HG03095 (cell line): ENCODE data around the gene BCDIN3D.

ENCODE experiments used
- ATAC-seq: cut with Tn5 transposase; IDR thresholded peaks from one replicate; pipeline ENCODE4 v1.9.1; 2021; ENCODE audit warnings: moderate library complexity; ENCODE audit not compliant: unreplicated experiment

BCDIN3D gene

DNA sequence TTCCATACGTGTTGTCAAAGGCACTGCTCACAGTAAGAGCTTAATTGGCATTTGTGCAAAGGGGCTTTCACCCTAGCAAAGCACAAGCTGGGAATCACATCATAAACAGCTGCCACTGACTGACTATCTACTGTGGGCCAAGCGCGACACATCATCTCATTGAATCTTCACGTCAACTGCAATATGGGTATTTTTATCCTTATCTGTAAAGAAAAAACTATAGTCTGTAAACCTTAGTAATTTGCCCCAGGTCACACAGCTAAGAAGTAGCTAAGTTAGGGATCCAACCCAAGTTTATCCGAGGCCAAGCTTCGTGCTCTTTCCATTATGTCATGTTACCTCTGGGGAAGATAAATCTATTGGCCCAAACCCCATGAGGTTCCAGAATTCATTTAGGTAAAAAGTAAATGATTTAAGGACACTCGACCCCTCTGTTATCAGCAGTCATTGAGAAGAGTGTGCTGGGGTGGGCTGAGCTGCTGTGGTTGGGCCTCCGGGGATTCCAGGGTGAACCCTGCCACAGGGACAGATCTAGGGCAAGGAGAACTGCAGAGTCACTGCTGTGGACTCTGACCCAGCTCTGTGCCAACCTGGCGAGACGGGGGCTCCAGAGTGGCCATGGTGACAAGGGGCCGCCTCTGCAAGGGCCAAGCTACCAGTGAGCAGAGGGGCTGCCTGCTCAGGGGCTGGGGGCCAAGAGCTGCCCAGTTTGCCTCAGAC lies 42.3 kb downstream of the BCDIN3D start:
- ATAC-seq = no peak

DNA sequence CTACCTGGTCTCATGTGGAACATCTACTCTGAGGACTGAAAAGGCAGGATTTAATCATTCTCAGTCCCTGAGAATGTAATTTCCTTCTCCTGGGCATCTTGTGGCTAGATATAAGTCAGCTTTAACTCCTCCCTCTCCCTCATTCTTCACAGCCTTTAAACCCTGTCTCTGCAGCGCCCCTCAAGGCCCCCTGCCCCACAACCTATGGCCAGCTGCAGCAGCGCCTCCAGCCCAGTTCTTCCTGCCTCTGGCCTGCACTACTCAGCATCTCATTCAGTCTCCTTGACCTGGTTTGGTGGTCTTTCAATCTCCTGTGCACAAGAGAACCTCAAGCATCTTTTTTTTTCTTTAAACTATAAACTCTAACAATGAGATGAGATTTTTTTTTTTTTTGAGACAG lies 44.0 kb downstream of the BCDIN3D start:
- no peak for ATAC-seq

DNA sequence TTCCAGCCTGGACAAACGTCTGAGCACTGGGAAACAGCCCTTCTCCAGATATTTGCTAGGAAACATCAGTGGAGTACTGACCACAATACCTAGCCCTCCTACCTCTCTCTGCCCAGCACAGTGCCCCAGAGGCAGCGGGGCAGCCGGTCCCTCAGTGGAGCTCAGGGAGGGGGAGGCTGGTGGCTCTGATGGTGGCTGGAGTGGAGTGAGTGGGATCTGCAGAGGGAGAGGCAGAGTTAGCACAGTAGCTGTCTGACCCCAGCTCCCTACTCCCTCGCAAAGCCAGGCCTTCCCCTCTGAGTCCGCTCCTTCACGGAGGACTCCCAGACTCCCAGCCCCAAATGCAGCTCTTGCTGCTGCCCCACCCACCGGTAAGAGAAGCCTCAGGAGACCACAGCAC lies 44.7 kb downstream of the BCDIN3D start:
- no peak for ATAC-seq

DNA sequence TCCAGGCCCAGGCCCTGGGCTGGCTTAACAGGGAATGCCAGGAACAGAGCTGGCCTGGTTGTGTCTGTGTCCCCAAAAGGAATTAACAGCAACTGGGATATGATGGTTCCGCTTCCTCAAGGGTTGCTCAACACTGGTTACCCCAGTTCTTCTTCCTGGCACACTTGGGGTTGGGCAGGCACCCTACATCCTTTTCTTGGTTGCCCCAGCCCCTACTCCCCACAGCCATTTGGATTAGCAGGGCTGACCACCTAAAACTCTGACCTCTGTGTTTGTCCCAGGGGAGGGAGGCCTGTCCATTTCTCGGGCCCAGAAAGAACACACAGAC lies 45.5 kb downstream of the BCDIN3D start:
- no peak for ATAC-seq

DNA sequence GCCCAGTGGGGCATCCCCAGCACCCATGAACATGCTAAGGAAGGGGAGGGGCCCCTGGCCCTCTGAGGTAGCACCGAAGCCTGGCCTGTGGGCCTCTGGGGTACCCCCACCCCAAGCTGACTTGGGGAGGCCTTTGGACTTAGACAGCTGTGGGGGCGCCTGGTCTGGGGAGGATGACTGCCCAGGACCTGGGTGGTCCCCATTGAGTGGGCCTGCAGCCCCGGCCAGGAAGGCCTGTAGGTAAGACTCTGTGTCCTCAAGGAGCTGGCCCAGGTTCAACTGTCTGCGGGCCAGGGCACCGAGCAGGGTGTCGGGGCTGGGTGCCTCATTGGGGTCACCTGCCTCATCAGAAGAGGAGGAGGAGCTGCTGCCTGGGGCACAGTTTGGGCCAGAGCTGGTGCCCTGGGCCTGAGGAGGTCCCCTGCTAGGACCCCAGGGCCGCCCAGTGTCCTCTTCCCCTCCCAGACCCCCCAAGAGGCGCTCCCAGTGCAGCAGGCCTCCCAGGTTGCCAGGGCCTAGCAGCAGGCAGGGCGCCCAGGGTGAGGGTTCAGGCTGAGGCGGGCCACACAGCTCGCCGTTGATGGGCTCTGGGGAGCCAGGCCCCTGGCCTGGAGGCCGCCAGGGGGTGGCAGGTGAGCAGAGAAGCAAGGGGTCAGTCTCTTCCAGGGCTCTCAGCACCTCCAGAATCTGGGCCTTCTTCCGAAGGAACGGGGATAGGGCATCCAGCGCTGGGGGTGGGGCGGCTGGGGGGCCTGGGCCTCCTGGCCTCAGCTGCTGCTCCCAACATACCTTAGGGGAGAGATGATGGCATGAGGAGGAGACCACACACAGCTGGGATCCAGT lies 46.1 kb downstream of the BCDIN3D start:
- no peak for ATAC-seq

DNA sequence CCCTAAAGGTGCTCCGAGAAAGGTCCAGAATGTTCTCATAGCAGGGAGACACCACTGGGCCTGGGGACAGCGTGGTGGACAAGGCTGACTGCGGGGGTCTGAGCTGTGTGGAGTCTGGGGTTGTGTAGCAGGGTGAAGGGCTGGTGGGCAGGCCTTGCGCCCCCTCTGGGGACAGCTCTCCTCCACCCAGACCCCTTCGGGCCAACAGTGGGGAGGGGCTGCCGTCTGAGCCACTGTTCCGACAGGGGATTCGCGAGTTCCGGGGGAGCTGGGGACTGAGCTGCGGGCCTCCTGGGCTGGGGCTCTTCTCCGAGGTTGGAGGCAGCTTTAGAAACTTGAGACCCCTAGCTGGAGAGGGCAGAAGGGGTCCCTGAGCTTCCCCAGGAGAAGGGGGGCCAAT lies 46.8 kb downstream of the BCDIN3D start:
- ATAC-seq = no peak

DNA sequence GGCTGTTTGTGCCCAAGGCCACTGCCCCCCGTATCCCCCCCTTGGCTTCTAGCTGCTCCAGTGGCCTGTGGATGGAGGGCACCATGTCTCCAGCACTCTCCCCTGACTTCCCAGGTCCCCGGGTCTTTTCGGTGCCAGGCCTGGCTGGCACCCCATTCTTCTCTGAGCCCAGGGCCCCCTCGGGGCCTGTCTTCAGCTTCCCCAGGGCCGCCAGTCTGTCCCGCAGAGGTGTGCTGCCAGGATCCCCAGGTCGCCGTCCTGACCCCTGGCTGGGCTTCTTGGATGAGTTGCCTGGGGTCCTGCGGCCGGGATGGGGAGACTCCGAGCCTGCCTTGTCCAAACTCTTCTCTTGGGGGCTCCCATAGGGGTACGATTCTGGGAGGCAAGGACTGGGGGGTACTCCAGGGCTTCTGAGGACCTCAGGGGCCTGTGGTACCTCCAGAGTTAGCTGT lies 47.2 kb downstream of the BCDIN3D start:
- ATAC-seq = no peak

DNA sequence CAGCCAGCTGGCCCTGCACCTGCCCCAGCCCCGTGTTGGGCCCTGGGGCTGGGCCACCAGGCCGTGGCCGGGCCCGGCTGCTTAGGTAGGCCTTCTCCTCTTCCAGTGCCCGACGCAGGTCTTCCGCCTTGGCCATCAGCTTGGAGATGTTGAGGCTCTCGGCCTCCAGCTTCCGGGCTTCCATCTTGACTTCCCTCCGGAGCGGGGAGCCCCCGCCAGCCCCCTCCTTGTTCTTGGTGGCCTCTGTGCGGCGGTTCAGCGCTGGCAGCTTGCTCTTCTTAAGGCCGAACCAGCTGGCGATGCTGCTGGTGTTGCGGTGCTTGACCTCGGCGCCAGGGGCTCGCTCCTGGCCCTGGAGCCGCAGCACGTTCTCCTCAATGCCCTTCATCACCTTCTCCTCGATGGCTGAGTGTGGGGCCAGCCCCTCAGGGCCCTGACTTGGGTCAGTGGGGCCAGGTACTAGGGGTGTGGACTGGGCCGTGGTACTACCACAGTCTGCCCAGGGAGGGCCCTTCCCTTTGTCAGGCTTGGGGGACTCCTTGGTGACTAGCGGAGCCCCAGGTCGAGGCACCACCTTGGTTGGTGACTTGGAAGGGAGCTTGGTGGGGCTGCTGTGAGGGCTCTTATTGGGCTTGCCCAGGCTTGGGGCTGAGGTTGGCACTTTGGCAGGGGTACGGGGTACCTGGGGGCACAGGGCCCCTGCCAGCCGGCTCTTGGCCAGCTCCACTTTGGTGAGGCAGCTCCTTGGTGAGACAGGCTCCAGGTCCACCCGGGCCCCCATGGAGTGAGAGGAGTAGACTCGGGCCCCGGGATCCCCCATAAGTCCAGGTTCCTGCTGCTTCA lies 47.9 kb downstream of the BCDIN3D start:
- ATAC-seq = no peak

DNA sequence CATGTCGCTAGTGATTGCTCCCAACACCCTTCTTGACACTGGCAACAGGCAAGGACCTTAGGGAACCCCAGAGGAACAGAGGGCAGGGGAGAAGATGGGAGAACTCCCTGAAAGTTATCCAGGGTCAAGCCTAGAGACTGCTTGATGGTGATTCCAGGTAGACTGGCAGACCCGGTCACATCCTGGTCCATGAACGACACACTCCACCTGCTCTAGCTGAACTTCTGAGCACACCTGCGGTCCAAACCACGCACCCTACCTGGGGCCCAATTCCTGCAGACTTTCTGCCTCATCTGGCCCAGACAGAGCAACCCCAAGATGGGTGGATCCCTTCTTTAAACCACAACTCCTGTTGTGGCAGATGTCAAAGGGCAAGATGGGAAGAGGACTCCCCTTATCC lies 48.9 kb downstream of the BCDIN3D start:
- ATAC-seq = no peak

DNA sequence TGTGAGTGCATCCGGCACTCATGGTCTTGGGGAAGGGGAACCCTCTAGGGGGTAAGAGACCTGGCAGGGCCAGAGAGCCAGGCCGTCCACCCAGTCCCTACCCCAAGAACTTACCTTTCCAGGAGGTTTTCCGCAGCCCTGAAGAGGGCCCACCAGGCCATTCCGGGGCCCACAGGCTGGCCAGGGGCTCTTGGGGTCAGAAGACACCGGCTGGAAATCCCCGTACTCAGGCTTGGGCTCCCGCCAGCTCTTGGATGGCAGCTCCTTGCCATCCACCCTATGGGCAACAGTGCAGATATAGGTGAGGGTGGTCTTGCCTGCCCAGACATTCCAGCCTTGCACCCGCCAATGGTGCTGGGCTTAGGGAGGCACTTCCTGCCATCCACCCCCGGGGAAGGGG lies 49.3 kb downstream of the BCDIN3D start:
- no peak for ATAC-seq

DNA sequence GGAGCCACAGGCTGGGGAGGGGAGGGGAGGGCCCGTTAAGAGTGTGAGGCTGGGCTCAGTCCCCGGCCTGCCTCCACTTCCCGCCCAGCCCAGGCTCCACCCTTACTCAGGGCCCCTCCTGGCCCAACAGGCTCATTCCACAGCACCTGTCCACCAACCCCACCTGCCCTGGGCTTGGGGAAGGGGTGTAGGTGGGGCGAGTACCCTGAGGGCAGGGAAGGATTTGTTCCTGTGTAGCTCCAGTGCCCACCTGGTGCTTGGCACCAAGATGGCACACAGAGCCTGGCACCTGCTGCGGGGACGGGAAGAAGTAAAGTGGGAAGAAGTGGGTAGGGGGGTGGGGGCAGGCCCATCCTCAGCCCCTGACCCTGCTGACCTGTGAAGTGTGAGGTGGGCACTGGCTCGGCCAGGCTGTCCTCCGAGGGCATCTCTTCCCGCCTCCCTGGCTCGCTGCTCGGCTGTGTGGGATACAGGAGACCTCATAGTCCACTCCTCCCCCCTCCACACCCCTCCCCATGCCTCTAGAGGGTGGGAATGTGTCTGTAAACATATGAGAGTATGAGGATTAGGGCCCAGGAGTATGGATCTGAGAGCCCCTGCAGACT lies 49.8 kb downstream of the BCDIN3D start:
- no peak for ATAC-seq

DNA sequence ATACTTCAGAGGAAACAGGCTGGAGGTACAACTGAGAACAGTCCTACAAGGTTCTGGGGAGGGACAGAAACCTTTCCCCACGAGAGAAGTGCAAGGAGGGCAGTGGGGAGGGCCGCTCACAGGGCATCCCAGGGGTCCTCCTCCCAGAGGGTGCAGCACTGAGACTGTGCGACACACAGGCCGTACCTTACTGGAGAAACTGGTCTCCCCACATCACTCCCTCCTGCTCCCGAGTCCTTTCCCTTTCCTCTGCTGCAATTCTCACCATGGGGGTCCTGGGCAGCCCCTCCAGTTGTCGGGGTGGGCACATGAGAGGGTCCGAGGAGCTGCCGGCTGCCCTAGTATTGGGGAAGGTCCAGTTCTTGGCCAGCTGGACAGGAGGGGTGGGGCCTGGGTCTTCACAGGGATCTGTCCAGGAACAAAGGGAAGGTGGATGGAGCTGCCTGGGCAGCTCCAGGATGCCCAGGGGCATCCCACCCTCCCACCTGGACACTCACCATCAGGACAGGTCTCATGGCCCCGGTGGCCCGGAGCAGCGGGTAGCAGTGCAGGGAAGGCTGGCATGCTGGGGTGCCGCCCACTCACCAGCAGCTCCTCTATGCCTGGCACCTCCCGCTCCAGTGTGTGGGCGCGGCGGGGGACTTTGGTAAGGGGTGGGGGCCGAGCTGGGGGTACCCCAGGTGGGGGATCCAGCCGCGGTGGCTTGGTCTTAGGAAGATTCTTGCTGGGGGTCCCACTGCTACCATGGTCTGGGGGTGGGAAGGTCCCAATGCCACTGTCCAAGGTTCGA lies 50.5 kb downstream of the BCDIN3D start:
- no peak for ATAC-seq

DNA sequence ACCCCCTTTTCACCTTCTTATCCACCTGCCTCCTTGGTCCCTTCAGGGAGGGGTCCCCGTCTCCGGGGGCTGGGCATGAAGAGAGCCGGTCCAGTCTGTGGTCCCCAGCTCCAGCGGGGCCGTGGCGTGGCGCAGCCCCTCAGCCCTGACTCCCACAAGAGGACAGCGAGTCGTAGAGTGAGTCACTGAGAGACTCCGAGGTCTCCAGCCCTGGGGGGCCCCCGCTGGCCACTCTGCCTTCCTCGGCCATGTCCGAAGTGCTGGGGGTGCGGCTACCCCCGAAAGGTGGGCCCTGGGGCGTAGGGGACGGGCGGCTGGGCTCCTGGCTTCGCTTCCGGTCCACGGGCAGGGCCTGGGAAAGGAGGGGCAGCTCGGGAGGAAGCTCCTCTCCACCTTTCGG lies 51.2 kb downstream of the BCDIN3D start:
- no peak for ATAC-seq

DNA sequence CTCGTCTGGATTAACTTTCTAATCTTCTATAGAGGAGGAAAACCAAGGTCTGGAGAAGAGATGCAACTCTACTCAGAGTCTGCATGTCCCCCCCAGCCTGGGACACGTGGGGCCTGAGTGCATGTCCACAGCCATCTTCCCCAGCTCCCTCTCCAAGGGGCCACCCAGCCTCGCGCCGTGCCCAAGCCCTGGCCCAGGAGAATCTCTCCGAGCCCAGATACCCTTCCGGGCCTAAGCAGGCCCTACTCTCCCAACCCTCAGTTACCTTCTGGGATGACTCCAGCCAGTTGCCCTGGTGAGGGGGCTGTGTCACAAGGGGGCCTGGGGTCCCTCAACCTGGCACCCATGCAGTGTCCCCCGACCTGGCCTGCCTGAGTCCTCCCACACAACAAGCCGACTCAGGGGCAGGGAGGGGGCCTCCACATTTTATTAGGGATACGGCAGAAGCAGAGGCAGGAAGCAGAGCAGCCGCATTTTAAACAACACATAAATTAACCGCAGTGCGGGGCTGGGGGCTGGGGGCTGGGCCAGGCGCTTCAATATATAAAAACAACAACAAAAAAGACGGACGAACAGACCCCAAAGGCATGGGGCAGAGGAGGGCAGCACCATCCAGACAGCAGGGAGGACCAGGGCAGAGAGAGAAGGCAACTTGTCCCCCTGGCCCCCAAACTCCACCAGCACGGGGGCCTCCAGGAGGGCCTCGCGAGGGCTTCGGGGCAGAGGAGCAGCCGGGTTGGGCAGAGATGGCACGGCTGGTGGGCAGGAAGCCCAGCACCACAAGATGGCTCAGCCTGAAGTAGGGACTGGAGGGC lies 52.0 kb downstream of the BCDIN3D start:
- no peak for ATAC-seq

DNA sequence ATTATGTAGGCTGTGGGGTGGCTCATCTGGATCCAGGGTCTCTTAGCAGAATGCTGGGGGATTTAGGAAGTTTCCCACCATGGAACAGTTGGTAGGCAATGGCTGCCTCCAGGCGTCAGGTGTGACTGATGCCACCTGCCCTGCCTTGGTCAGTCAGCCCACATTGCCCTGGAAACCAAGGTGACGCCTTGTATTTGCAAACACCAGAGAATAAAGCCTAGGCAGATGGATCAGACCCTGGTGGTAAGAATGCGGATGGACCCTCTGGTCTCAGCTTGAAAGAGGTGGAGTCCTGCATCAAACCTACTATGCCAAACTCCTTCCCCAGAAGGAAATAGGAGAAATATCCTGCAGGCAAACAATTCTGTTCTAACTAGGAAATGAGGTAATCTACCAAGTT lies 52.9 kb downstream of the BCDIN3D start:
- ATAC-seq = no peak

DNA sequence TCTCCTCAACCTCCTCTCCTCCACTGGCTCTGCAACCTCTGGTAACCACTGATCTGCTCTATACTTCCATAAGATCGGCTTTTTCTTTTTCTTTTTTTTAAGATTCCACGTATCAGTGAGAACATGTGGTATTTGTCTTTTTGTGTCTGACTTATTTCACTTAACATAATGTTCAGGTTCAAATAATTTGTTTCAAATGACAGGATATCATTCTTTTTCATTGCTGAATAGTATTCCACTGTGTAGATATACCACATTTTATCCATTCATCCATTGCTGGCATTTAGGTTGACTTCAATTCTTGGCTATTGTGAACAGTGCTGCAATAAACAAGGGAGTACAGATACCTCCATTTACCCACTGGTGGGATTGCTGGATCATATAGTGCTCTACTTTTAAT lies 55.2 kb downstream of the BCDIN3D start:
- no peak for ATAC-seq
